ENCODE results near the gene ASIC2.

ASIC2 gene

DNA sequence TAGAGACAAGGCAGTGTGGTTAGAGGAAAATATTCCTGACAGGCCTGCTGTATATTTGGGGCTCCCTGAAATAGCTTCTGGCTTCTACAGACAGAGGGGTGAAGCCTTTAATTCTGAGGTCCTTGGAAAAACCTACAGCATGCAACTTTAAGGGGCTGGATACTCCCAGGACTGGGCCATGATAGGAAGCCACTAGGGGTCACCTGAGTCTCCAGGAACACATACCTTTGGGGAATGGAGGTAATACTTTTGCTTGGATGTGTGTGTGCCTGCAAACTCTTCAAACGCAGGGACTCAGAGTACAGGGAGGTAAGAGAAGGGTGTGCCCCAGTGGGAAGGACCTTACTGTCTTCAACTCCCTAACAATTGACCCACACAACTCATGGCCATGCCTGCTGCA, 4.1 kb downstream of the ASIC2 start:
- no peak for DNase-seq (ENCODE audit: low read depth)

DNA sequence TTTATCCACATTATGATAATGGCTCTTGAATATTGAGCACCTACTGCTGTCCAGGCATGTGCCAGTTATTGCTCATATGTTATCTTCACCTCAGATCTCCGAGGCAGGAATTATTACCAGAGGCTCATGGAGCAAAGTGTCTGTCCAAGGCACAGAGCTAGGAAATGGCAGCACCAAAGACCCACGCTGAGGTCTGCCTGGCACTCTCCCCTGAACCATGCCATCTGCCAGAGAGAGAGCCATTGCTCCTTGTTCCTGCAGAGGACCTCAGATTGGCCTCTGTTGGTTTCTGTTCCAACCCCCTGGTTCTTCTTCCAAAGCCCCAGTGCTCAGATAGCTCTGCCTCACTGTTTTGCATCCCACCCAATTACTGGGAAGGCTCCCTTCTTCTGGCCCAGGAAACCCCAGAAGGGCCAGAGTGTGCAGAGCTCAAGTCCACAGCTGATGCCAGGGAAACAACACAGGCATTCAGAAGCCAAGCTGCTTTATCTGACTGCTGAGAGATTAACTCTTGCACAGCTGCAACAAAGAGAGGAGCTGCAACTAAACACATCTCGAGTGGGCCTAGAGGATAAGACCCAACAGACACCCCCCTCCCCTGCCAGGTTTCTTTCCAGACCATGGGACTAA, 5.9 kb downstream of the ASIC2 start:
- DNase-seq (ENCODE audit: low read depth) = no peak

DNA sequence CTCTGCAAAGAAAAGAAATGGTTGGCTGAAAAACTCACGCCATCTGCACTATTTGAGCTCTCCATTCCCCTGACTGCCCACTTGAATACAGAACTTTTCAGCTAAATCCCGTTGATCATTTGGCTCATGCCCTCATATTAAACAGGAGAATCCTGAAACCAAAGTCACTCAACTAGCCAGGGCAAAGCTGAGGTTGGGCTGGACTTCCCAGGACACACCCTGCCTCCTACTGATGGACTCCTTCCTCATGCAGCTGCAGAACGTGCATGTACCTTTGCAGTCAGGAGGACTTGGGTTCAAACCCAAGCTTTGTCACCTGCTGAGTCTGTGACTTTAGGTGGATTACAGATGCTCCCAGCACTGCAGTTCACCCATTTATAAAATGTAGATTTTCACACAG, 7.7 kb downstream of the ASIC2 start:
- DNase-seq (ENCODE audit: low read depth) = no peak

DNA sequence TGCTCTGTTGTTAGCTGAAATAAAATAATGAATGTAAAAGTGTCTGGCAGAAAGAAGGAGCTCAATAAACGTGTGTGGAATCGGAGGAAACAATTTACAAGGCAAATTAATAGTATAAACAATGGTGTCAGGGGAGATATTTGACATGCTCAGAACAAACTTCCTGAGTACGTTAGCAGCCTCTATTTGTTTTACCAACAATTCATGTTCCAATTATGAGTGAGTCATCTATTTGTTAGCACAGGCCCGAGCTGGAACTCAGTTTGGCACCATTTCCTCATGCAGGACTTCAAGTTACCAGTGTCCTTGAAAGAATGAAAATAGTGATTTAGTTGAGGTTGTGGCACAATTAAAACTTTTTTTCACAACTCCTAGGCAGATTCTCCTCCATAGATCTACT, 9.1 kb downstream of the ASIC2 start:
- no peak for DNase-seq (ENCODE audit: low read depth)

DNA sequence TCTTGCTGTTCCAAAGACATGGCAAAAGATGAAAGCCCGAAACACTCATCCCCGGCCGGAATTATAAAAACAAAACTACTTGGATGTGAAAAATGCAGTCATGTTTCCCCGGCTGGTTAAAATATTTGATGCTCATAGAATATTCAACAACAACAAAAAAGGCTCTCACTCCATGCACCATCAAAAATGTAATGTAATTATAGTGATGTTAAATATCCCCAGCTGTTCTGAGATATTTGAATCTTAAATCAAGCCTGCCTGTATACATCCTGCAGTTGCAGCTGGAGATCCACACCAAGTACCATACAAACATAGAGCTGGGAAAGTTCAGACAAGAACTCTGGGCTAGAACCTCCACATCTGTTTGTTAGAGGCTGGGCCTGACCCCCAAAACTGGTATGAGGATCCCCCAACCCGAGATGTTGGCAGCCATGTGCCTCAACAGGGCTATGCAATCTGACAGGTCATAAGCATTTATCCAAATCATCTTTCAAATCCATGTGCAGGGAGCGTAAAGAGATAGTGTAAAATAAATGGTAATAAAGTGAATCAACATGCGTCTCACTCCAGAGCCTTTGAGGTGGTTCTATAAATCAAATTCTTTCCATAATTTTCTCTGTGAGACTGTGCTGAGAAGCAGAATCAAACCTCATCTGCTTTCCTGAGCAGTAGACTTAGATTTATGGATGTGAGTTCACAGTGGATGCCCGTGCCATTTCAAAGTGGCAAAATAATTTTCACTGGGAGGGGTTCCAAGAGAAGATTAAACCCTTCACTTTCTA, 12.7 kb downstream of the ASIC2 start:
- DNase-seq (ENCODE audit: low read depth) = no peak

DNA sequence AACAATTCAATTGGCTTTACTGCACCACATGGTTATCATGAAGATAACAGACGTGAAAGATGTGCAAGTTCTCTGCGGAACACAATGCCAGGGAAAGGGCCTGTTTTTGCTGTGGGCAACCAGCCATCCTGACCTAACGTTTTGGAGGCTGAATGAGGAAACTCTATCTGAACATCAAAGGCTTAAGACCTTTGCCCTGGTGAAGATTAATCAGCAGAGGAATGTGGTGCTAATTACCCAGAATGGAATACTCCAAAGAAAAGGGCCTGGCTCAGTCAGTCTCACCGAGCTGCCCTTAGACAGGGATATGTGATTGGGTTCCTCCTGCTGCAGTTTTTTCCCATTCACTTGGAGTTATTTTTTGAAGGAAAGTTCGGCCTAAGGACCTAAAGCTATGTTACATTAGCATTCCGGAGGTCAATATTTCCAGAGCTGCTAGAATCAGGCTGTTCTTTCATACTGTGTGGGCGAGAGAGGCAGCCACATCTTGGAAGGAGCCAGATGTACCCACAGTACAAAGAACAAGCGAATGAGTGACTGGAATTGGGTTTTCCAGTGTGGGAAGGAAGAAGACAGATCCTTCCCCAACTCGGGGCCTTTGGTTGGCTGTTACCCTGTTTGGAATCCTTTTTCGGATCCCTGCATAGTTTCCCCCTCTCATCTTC, 15.5 kb downstream of the ASIC2 start:
- no peak for DNase-seq (ENCODE audit: low read depth)

DNA sequence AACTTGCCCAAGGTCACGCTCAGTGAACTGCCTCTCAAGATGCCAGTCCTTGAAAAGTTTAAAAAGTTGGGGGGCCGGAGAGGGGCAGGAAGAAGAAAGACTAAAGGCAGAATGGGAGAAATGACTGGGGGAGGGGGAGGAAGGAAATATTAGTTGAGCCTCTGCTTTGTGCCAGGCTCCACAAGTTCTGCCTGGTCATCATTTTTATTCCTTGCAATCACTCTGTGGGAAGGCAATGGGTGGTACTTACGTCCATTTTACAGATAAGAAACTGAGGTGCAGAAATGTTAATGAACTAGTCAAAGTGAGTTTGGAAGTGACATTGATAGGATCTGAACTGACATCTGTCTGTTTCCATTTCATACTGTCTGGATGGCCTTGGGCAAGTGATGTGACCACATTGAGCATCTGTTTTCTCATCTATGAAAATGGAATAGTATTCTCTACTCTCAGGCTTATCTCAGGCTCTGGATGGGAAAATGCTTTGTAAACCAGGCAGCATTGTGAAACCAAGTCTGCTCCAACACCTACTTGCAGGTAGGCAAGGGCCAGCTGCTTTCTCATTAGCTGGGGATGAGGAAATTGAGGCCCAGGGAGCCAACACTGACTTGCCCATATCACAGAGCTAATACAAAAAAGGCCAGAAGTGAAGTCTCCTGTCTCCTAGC, 19.2 kb downstream of the ASIC2 start:
- no peak for DNase-seq (ENCODE audit: low read depth)

DNA sequence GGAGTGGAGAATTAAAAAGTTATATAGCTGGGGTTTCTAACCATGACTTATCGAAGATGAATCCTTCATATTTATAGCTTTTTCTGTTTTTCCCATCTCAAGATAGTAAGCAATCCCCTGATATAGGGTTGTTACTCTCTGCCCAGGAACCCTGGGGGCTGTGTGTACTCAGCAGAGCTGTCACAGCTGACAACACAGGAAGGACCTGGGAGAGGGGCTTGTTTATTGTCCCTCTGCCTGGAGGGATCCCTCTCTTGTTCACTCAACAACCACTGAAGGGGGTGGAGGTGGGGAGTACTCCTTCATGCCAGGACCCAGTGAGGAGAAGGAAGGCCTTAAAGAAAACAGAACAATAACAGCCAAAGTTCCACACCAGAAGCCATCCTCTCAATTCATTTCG, 19.8 kb downstream of the ASIC2 start:
- no peak for DNase-seq (ENCODE audit: low read depth)

DNA sequence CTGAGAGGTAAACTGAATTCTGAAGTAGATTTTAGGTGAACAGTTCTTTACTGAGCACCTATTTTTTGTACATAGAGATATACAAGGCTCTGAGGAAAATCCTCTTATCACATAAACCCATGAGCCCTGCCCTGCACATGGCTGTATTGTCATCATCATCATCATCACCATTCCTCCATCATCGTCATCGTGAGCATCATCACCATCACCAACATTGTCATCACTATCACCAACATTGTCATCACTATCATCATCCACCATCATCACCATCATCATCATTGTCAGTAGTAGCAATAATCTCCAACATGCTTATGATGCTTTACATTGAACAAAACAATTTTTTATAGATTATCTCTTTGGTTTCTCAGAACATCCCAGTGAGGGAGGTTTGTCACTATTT, 20.7 kb downstream of the ASIC2 start:
- no peak for DNase-seq (ENCODE audit: low read depth)

DNA sequence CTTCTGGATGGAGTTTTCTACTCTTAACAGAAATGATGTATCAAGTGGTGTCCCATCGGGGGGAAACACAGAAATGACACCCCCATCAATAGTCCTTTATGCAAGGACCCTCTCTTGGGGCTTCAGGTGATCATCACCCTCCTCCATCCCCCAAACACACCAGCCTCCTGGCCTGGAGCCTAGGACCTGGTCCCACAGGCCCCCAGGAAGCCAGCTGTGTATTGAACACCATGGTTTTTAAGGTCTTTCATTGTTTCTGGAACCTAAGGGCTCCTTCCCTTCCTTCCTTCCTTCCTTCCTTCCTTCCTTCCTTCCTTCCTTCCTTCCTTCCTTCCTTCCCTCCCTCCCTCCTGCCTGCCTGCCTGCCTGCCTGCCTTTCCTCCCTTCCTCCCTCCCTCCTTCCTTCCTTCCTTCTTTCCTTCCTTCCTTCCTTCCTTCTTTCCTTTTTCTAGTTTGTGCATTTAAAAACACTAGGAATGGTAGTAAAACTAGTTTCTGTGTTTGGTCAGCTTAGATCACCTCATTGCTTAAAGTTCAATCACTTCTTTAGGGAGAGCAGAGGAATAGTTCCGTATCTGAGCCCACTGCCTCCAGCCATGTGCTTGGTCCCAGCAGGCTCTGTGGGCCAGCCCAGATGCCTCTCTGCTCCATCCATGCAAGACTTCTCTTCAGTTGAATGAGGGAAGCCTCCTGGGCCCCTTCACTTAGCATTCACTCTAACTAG, 23.6 kb downstream of the ASIC2 start:
- no peak for DNase-seq (ENCODE audit: low read depth)

DNA sequence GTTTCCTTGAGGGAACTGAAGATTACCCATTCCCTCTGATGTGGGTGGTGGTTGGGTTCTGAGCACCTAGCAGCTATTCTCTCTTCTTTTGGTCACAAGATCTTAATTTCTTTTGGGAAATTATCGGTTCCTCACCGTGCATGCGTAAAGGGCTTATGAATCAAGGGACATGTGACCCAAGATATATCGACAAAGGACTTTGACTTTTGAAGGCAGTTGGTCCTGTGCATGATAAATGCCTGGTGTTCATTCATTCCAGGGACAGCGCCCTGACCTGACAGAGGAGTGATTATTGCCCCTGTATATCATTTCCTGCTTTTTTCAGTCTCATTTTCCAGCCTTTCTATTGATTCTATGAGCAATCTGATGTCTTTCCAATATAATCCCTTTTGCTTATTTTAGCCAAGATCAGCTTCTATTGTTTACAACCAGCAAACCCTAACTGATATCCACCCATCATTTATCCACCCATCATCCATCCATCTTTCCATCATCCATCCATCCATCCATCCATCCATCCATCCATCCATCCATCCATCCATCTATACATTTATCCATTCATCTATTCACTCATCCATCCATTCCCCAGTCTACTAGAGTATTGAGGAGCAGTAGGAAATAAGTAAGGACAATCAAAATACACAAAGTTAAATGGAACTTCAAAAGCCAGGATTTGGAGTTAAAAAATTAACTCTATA, 25.1 kb downstream of the ASIC2 start:
- no peak for DNase-seq (ENCODE audit: low read depth)

DNA sequence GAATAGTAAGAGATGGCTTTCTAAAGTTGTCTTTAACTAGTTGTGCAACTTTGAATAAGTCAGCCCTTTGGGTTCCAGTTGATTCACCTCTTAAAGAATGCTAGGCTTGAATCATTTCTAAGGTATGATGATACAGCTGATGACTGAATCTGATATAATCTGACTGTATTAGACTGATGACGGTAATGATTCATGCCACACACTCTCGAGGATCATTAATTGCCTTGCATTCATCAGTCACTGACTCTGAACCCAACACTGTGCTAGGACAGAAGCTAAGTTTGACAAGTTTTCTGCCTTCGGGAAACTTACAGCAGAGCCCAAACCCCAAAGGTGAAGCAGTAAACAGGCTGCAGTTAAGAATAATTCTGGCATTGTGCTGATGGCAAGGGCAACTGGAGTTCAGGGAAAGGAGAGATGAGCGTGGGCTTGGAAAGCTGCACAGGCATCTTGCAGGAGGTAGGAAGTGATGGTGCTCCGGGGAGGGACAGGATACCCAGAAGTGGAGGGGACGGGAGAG, 25.8 kb downstream of the ASIC2 start:
- DNase-seq (ENCODE audit: low read depth) = no peak

DNA sequence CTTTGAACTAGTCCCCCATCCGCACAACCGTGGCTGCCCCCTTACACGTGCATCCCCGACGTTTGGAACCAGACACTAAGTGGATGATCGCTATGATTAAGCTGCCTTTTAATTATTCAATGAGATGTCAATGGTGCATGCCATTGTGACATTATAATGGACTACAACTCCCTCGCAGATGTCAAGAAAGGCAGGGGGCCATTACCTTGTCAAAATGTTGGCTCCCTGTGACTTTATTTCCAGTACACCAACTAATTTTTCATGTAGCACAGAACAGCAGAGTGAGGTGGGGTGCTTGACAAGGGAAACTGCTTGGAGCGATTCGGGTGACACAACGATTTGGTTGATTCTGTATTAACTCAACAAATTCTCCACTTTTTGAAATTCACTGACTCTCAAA, 26.5 kb downstream of the ASIC2 start:
- DNase-seq (ENCODE audit: low read depth) = no peak

DNA sequence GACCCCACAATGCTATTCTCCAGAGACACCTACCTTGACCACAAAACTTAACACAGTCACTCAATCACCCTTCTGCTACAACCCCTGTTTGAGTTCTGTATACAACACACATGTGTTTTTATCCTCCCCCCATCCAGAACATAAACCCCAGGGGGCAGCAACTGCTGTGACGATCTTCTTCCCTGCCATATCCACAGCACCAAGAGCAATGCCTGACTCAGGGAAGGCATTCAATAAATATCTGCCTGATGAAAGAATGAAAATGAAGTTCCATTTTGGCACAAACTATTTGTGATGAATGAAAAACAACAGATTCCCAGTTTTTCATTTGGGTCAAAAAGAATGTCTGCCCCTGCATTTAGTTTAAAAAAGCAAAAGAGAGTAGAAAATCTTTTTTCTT, 27.0 kb downstream of the ASIC2 start:
- no peak for DNase-seq (ENCODE audit: low read depth)

DNA sequence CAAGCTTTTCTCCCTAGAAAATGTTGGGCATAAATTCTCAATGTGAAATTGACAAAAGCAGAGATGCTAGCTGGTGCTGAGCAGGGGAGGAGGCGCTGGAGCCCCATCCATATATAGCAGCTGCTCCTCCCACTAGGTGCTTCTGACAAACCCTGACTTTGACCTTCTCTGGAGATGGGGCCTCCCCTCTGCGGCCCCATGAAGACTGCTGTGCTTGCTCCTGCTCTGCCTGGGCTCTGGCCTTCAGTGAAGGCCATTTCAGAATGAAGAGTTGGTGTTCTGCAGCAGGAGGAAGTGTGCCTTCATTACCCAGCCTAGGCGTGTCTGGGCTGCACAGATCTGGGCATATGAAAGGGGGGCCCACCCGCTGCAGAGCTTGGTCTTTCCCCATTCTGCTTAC, 29.7 kb downstream of the ASIC2 start:
- no peak for DNase-seq (ENCODE audit: low read depth)

DNA sequence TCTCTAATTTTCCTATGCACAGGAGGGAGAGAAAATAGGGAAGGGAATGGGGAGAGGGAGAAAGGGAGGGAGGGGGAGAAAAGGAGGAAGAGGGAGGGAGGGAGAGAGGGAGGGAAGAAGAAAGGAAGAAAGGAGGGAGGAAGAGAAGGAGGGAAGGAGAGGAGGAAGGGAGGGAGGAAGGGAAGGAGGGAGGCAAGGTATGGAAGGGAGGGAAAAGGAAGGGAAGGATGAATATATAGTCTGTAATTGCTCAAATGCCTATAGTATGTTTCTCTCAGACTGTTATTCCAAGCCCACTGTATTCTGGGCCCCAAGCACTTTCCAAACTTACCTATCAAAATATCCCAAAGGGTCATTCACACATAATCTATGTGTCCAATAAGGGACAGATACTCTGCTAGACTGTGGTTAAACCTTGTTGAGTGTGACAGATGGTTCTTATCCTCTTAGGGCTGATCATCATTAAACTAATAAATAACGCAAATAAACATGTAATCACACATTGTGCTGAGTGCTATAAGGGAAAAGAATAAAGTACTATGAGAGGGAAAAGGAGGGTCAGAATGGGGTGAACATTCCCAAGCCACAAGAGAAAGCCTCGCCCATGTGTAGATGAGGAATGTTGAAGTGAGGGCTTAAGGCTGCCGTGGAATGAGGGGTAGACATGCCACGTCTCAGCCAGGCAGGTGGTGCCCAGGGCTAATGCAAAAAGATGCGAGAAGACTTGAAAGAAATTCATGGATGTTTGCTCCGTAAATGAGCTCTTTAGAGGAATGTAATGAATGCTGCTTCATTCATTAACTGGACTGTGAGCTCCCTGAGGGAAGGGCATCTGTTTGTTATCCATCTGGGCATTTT, 30.6 kb downstream of the ASIC2 start:
- DNase-seq (ENCODE audit: low read depth) = no peak

DNA sequence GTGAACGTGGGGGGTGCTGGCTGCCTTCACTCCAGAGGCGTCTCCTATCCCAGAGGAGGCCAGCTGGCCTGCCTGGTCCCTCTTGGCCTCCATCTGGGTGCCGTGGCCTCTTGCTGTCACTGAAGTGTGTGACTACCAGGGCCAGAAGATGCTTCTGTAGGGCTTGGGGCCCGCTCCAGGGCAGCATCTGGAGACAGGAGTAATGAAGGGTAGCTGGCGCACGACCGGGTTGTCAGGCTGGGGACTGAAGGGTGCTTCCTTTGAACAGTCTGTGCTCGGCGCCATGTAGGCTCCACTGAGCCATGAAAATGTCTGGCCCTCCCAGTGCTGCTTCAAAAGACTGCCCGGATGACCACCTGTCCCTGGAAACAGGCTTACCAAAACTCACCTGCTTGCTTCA, 31.3 kb downstream of the ASIC2 start:
- DNase-seq (ENCODE audit: low read depth) = no peak

DNA sequence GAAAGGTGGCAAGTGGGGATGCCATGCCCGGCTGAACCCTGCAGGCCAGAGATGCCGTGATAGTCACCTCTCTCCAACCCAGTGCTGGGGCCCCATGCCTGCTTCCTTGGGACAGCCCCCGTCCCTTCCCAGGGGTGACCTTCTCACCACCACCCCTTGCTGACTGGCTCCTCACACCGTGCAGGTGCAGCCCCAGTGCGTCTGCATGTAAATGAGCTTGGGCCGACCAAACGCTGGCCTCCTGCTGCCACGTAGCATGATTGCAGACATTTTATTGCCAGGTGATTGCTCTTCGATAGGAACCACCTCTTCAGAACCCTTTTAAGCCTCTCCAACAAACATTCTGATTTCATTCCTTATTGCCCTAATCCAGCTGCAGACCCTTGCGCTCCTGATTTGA, 32.5 kb downstream of the ASIC2 start:
- no peak for DNase-seq (ENCODE audit: low read depth)

DNA sequence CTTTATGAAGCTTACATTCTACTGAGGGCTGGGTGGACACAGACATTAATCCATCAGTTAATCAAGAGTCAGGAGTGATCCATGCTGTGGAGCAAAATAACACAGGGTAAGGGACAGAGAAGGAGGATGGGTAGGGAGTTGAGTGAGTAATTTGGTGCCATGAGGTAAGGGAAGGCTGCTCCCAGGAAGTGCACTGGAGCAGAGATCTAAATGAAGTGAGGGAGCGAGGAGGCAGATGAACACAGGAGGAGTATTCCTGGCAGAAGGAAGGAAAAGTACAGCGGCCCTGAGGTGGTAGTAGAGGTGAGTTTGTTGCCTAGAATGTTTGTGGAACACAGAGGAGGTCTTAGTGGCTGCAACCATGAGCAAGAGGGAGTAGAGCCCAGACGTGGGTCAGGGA, 34.8 kb downstream of the ASIC2 start:
- DNase-seq (ENCODE audit: low read depth) = no peak

DNA sequence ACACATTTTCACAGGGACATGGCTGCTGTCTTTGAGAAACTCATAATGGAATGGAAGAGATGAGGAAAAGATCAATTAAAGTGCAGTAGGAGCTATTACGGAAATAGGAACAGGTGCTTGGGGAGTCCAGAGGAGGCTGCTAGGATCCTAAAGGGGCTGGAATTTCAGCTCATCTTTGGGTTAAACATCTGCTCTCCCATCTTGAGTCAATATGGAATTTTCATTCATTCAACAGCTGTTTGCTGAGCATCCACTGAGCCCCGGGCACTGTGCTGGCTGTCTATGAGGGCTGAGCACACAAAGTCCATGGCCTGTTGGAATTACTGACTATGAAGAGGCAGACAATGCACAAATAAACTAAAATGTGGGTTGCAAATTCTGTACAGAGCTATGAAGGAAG, 47.9 kb downstream of the ASIC2 start:
- no peak for DNase-seq (ENCODE audit: low read depth)

All from stimulated activated CD8-positive, alpha-beta memory T cell treated with anti-CD3 and anti-CD28 coated beads, Interleukin-12 subunit alpha, Interleukin-12 subunit beta, amount 100 ng/mL, for 1 hour (primary cell).